Body of pancreas (tissue), 4 donors: Measurements from ENCODE around the gene BRF1. TPM values are rescaled to one million over a fixed set of nuclear protein-coding genes. Genes with fewer than 3 reads are reported as not detected.

Experiments
- ATAC-seq: fragments of 150-250 bp; one replicate; pipeline ENCODE4 v1.9.1; 2016
- DNase-seq, 4 donors: peaks; one replicate each; pipeline ENCODE4 v3.0.0-alpha.2; 2019
- H3K27ac ChIP-seq, 4 donors: fragments of 200-600 bp; sonication (generic); 1 replicate in 3 of 4; 2 replicates in 1 of 4; pipeline versions ENCODE4 v1.5.1 to v1.6.1; 2016 to 2019; ENCODE audit warnings: mild to moderate bottlenecking in 1 of 4, mixed read lengths in 1 of 4, moderate library complexity in 1 of 4
- H3K27me3 ChIP-seq, 2 donors: fragments of 200-600 bp; sonication (generic); one replicate each; pipeline ENCODE4 v1.6.0; 2016; ENCODE audit warnings: mild to moderate bottlenecking in 1 of 2
- H3K36me3 ChIP-seq, 2 donors: fragments of 200-600 bp; sonication (generic); replicated peaks in 1 of 2; 2 replicates each; pipeline ENCODE4 v1.5.1; 2016; ENCODE audit warnings: low read depth in 2 of 2; ENCODE audit not compliant: insufficient read depth in 1 of 2
- H3K4me1 ChIP-seq: fragments of 200-600 bp; sonication (generic); one replicate; pipeline ENCODE4 v1.6.0; 2016
- H3K4me3 ChIP-seq, 2 donors: fragments of 200-600 bp; sonication (generic); 1 replicate in 1 of 2; 2 replicates in 1 of 2; pipeline ENCODE4 v1.5.1; 2016 to 2019
- H3K9me3 ChIP-seq, 3 donors: fragments of 200-600 bp; sonication (generic); 1 replicate in 2 of 3; 2 replicates in 1 of 3; pipeline ENCODE4 v1.5.1; 2016
- POLR2A ChIP-seq, 3 donors: fragments of 450-650 bp; IDR thresholded peaks; one replicate each; pipeline ENCODE4 v1.6.1; 2016; ENCODE audit warnings: antibody characterized with exemption in 3 of 3, mild to moderate bottlenecking in 2 of 3
- WGBS, 2 donors: methylation state at CpG; one replicate each; pipeline ENCODE4 v1.1.5; 2017; 5-methylcytosine and 5-hydroxymethylcytosine counted together
- intact Hi-C: fragments of 100-400 bp; cut with DNase I; formaldehyde crosslinking; loops from one replicate; pipeline ENCODE4 v1.15.1; 2023
- total RNA-seq, 2 donors: library from RNA; depleted of rRNA; stranded (reverse); fragments of >200 nt; gene quantifications; one replicate each; pipeline ENCODE4 v1.1.0, GENCODE V29; 2016
- TF ChIP-seq, protein P1 (sequence below), 7 experiments: fragments of 450-650 bp in 4 of 7; fragments of 200-600 bp in 3 of 7; sonication (generic) in 3 of 7; IDR thresholded peaks; one replicate each; pipeline ENCODE4 v1.5.1; 2016 to 2019; ENCODE audit warnings: antibody characterized with exemption in 7 of 7

BRF1 gene
- total RNA-seq, 2 donors from 2014 or later: 54.5 to 86.7 TPM

DNA sequence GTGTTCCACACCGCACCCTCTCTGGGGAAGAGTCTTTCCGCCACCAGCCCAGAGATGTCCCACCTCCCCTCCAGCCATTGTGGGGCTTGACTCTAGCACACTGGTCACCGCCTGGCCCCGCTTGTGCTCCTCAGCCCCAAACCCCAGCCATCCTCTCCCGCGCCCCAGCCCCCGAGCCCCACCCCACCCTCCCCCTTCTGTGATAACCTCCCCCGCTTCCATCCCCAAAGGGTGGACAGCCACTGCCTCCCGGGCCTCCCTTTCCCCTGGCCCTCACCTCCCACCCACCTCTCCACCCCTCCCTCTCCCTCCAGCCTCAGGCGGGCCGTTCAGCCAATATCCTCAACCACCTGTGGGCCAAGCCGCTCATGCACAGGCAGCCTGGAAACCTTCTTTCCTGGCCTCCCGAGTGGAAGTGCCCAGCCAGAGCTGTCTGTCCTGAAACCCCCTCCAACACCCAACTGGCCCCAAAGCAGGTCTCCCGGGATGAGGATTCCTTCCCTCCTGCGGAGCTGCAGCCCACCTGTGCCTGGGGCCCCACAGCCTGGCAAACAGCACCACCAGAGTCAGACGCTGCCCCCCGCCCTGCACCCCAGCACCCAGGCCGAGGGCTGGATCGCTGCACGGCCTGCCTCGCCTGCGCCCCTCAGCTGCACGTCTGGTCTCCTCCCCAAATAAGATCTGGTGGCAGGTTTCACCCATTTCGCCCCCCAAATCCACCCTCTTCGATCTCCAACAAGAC is 92.6 kb downstream of the BRF1 start:
- Histone ChIP-seq H3K4me3 (no peak overlapping the region), H3K27me3 (no peaks in the 10 kb centered on the region), H3K36me3 (no peaks in the 10 kb centered on the region), H3K27ac (no peak overlapping the region), H3K9me3 (no peaks in the 10 kb centered on the region), H3K4me1 (peaks cover 38% of the 10 kb centered on the region)
- ATAC-seq (no peak), DNase-seq (no peak)
- TF ChIP-seq, protein P1, sequence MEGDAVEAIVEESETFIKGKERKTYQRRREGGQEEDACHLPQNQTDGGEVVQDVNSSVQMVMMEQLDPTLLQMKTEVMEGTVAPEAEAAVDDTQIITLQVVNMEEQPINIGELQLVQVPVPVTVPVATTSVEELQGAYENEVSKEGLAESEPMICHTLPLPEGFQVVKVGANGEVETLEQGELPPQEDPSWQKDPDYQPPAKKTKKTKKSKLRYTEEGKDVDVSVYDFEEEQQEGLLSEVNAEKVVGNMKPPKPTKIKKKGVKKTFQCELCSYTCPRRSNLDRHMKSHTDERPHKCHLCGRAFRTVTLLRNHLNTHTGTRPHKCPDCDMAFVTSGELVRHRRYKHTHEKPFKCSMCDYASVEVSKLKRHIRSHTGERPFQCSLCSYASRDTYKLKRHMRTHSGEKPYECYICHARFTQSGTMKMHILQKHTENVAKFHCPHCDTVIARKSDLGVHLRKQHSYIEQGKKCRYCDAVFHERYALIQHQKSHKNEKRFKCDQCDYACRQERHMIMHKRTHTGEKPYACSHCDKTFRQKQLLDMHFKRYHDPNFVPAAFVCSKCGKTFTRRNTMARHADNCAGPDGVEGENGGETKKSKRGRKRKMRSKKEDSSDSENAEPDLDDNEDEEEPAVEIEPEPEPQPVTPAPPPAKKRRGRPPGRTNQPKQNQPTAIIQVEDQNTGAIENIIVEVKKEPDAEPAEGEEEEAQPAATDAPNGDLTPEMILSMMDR (IDR thresholded peaks at IDR 0.05): no peak
- no peak for TF ChIP-seq POLR2A (IDR thresholded peaks at IDR 0.05)
- intact Hi-C loops: no loop called here
- 93 to 95% methylated on average over 18 to 20 of the region's 25 CpGs for WGBS, 2 donors

DNA sequence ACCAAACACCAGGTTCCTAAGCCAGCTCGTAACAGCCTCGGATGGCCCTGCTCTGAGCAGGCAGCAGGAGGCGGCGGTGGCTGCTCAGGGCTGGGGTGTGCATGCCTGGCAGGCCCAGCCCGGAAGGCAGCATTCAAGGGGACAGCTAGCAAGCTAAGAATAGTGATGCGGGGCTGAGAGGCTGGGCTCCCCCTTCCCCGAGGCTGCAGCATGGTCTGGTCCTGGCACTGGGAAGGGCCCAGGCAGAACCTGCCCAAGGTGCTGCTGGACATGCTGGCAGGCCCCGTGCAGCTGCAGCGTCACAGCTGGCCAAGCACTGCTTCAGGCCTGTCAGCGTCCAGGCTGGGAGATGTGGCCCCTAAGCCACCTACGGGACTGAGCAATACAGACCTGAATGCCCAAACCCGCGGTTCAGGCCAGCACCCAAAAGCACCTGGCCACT is 93.3 kb downstream of the BRF1 start:
- no peaks in the 10 kb centered on the region for H3K27me3 ChIP-seq
- TF ChIP-seq, protein P1 (IDR thresholded peaks at IDR 0.05): no peak
- TF ChIP-seq POLR2A (IDR thresholded peaks at IDR 0.05): no peak
- 74 to 87% methylated on average over 3 to 13 of the region's 13 CpGs for WGBS, 2 donors
- no peaks in the 10 kb centered on the region for H3K36me3 ChIP-seq
- H3K9me3 ChIP-seq: no peaks in the 10 kb centered on the region
- H3K27ac ChIP-seq: no peak overlapping the region
- DNase-seq: no peak
- intact Hi-C loops: no loop called here
- H3K4me1 ChIP-seq: peaks cover 43% of the 10 kb centered on the region
- ATAC-seq: no peak
- H3K4me3 ChIP-seq: no peak overlapping the region

DNA sequence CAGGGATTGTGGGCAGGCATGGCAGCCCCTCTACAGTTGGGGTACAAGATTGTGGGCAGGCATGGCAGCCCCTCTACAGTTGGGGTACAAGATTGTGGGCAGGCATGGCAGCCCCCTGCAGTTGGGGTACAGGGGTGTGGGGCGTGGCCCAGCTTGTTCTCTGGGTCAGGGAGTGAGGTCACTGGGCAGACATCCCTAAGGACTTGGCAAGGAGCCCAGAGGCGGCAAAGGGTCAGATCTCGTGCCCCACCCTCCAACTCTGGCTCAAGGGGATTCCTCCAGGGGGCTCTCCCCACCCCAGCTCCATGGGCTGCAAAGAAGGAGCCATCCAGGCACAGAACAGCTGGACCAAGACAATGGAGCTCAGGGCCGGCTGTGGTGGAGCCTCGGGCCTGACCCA is 93.9 kb downstream of the BRF1 start:
- no peaks in the 10 kb centered on the region for H3K36me3 ChIP-seq
- WGBS, 2 donors: 25 to 34% methylated on average over 2 to 5 of the region's 5 CpGs
- no peaks in the 10 kb centered on the region for H3K9me3 ChIP-seq
- H3K27ac ChIP-seq: peak overlapping the region in 1 of 4 donors; percentile 30
- TF ChIP-seq, protein P1 (IDR thresholded peaks at IDR 0.05): no peak
- TF ChIP-seq POLR2A (IDR thresholded peaks at IDR 0.05): no peak
- peaks cover 43% of the 10 kb centered on the region for H3K4me1 ChIP-seq
- ATAC-seq (no peak), DNase-seq (no peak)
- H3K4me3 ChIP-seq: no peak overlapping the region
- H3K27me3 ChIP-seq: no peaks in the 10 kb centered on the region
- intact Hi-C loops: no loop called here

DNA sequence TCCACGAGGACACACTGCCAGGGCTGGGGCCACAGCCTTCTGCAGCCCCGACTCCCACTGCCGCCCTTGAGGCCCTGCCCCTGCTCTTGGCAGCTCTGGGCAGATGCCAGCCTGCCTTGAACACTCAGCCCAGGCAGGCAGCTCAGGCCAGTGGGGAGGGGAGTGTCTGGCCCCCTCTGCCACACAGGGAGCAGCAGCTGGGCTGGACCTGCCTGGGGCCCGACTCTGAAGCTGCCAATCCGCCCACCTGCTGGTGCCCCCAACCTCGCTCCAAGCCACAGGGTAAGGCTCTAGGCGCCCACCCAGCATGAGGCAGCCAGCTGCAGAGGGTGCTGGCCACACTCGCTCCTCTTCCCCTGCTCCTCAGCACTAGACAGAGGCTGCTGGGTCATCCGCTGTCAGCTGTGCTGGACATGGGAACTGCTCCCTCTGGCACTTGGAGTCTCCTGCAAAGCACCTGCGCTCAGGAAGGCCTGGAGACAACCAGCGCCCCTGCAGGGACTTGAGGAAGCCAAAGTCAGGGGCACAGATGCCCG is 95.1 kb downstream of the BRF1 start:
- 19% methylated on average over 12 of the region's 12 CpGs; no CpG with 5 or more reads in 1 of the 2 donors for WGBS, 2 donors
- DNase-seq (peak in 3 of 4 donors; percentile 53 to 76 (median 75)), ATAC-seq (no peak)
- H3K4me1 ChIP-seq: peaks cover 49% of the 10 kb centered on the region
- no peaks in the 10 kb centered on the region for H3K36me3 ChIP-seq
- TF ChIP-seq POLR2A (IDR thresholded peaks at IDR 0.05): no peak
- TF ChIP-seq, protein P1 (IDR thresholded peaks at IDR 0.05): no peak
- H3K27me3 ChIP-seq: peaks cover 0 to 9% of the 10 kb centered on the region in 2 donors
- H3K4me3 ChIP-seq: no peak overlapping the region
- H3K9me3 ChIP-seq: no peaks in the 10 kb centered on the region
- intact Hi-C loops: no loop called here
- H3K27ac ChIP-seq: peak overlapping the region; percentile 46 to 56 (median 54)
